Neuronal stem cell (in vitro differentiated cells): ENCODE measurements around the gene DNPH1.

Experiments
- DNase-seq: peaks from one replicate; pipeline ENCODE4 v3.0.0-alpha.2; 2013; ENCODE audit warnings: low spot score
- H2AFZ ChIP-seq: one replicate; pipeline ENCODE4 v1.6.1; 2013; ENCODE audit warnings: mild to moderate bottlenecking, low read length, inconsistent platforms
- H2AK5ac ChIP-seq: 2 replicates; pipeline ENCODE4 v1.6.1; 2013; ENCODE audit warnings: low read depth, mild to moderate bottlenecking, inconsistent platforms, low read length, moderate library complexity, mixed read lengths
- H2BK120ac ChIP-seq: 2 replicates; pipeline ENCODE4 v1.6.1; 2013; ENCODE audit warnings: low read depth, mild to moderate bottlenecking, inconsistent platforms, low read length, moderate library complexity, mixed read lengths
- H2BK12ac ChIP-seq: one replicate; pipeline ENCODE4 v1.6.1; 2013; ENCODE audit warnings: low read length, inconsistent platforms
- H2BK15ac ChIP-seq: 2 replicates; pipeline ENCODE4 v1.6.1; 2013; ENCODE audit warnings: mild to moderate bottlenecking, low read length, inconsistent platforms, mixed read lengths
- H2BK5ac ChIP-seq: one replicate; pipeline ENCODE4 v1.6.1; 2013; ENCODE audit warnings: inconsistent platforms, mild to moderate bottlenecking, low read length, moderate library complexity
- H3K14ac ChIP-seq: one replicate; pipeline ENCODE4 v1.6.1; 2013; ENCODE audit warnings: low read length, inconsistent platforms
- H3K18ac ChIP-seq: 2 replicates; pipeline ENCODE4 v1.6.1; 2013; ENCODE audit warnings: low read length, inconsistent platforms
- H3K23ac ChIP-seq: 2 replicates; pipeline ENCODE4 v1.6.1; 2013; ENCODE audit warnings: low read depth, mild to moderate bottlenecking, mixed read lengths, low read length, inconsistent platforms; ENCODE audit not compliant: poor library complexity
- H3K27ac ChIP-seq: replicated peaks from 3 replicates; pipeline ENCODE4 v1.5.1; 2013; ENCODE audit warnings: low read length, inconsistent platforms
- H3K27me3 ChIP-seq, 3 experiments: 2 replicates each; pipeline ENCODE4 v1.6.1; 2013; ENCODE audit warnings: low read length in 3 of 3, mild to moderate bottlenecking in 2 of 3, inconsistent platforms in 1 of 3, low read depth in 1 of 3, mixed read lengths in 1 of 3, moderate library complexity in 1 of 3; ENCODE audit not compliant: control insufficient read depth in 3 of 3, insufficient read depth in 3 of 3
- H3K36me3 ChIP-seq, 2 donors: replicated peaks in 1 of 2; 2 replicates each; pipeline ENCODE4 v1.6.1; 2013; ENCODE audit warnings: low read length in 2 of 2; ENCODE audit not compliant: control insufficient read depth in 2 of 2, insufficient read depth in 2 of 2
- H3K4ac ChIP-seq: 2 replicates; pipeline ENCODE4 v1.6.1; 2013; ENCODE audit warnings: inconsistent platforms, mild to moderate bottlenecking, low read length, moderate library complexity
- H3K4me1 ChIP-seq, 2 donors: 1 replicate in 1 of 2; 2 replicates in 1 of 2; pipeline ENCODE4 v1.6.1; 2013; ENCODE audit warnings: low read length in 2 of 2, low read depth in 1 of 2; ENCODE audit not compliant: control insufficient read depth in 2 of 2, insufficient read depth in 1 of 2
- H3K4me2 ChIP-seq: one replicate; pipeline ENCODE4 v1.6.1; 2013; ENCODE audit warnings: mild to moderate bottlenecking, low read length, inconsistent platforms; ENCODE audit not compliant: insufficient read depth, poor library complexity, severe bottlenecking
- H3K4me3 ChIP-seq, 2 donors: 2 replicates each; pipeline ENCODE4 v1.5.1; 2013; ENCODE audit warnings: low read length in 2 of 2, mild to moderate bottlenecking in 2 of 2, inconsistent platforms in 1 of 2, moderate library complexity in 1 of 2
- H3K79me1 ChIP-seq: one replicate; pipeline ENCODE4 v1.6.1; 2013; ENCODE audit warnings: low read depth, mild to moderate bottlenecking, inconsistent platforms, low read length, moderate library complexity
- H3K9ac ChIP-seq: one replicate; pipeline ENCODE4 v1.6.1; 2013; ENCODE audit warnings: mild to moderate bottlenecking, low read depth, low read length, inconsistent platforms; ENCODE audit not compliant: poor library complexity
- H3K9me3 ChIP-seq, 2 donors: replicated peaks in 1 of 2; 2 replicates each; pipeline versions ENCODE3 to v1.6.1; 2013; ENCODE audit warnings: low read length in 2 of 2, mild to moderate bottlenecking in 2 of 2, inconsistent platforms in 1 of 2, low read depth in 1 of 2, mixed read lengths in 1 of 2, moderate library complexity in 1 of 2; ENCODE audit not compliant: control insufficient read depth in 2 of 2, insufficient read depth in 1 of 2
- H4K8ac ChIP-seq: one replicate; pipeline ENCODE4 v1.6.1; 2013; ENCODE audit warnings: low read depth, mild to moderate bottlenecking, inconsistent platforms, low read length, moderate library complexity
- H4K91ac ChIP-seq: one replicate; pipeline ENCODE4 v1.6.1; 2013; ENCODE audit warnings: low read length, low read depth, mild to moderate bottlenecking, inconsistent platforms; ENCODE audit not compliant: poor library complexity
- WGBS, 2 donors: extraction: QIAGEN DNeasy Blood & Tissue Kit; methylation state at CpG; one replicate each; pipeline ENCODE4 v1.1.7; 2013; ENCODE audit warnings: missing lambda C conversion rate in 2 of 2, mixed read lengths in 1 of 2; ENCODE audit not compliant: insufficient read length in 2 of 2, insufficient replicate concordance in 1 of 2; ENCODE audit errors: extremely low coverage in 2 of 2; 5-methylcytosine and 5-hydroxymethylcytosine counted together

Gene DNPH1

GRCh38 chr6:43277306-43277642 lies 48.0 kb upstream of the DNPH1 start:
- Histone ChIP-seq H4K91ac (no peak overlapping the region), H3K79me1 (no peaks in the 10 kb centered on the region), H2AFZ (no peak overlapping the region), H3K9ac (no peak overlapping the region), H3K27me3 (peaks cover 0 to 34% (median 18%) of the 10 kb centered on the region in 3 experiments), H3K4me2 (no peak overlapping the region), H3K27ac (no peak overlapping the region), H3K36me3 (no peaks in the 10 kb centered on the region), H2BK15ac (peak overlapping the region; percentile 72), H3K18ac (peak overlapping the region; percentile 76), H3K4me3 (no peak overlapping the region), H3K4me1 (peaks cover 24 to 32% of the 10 kb centered on the region in 2 donors), H3K4ac (no peak overlapping the region), H2BK5ac (peak overlapping the region; percentile 45), H2BK12ac (peak overlapping the region; percentile 69), H2BK120ac (peak overlapping the region; percentile 23), H3K23ac (peak overlapping the region; percentile 28), H2AK5ac (peak overlapping the region; percentile 85), H3K14ac (no peak overlapping the region), H4K8ac (no peak overlapping the region), H3K9me3 (no peaks in the 10 kb centered on the region)
- no peak for DNase-seq
- no CpG with 5 or more reads among the region's 6 CpGs for WGBS, 2 donors

GRCh38 chr6:43276577-43277305 lies 47.5 kb upstream of the DNPH1 start:
- Histone ChIP-seq H3K9ac (peak overlapping the region; percentile 73), H4K8ac (no peak overlapping the region), H2BK15ac (peak overlapping the region; percentile 72), H2AK5ac (peak overlapping the region; percentile 85), H3K14ac (no peak overlapping the region), H3K9me3 (no peaks in the 10 kb centered on the region), H3K4me1 (peaks cover 24 to 32% of the 10 kb centered on the region in 2 donors), H2BK12ac (peak overlapping the region; percentile 98), H3K27me3 (peaks cover 0 to 34% (median 18%) of the 10 kb centered on the region in 3 experiments), H2AFZ (peak overlapping the region; percentile 66), H3K36me3 (no peaks in the 10 kb centered on the region), H3K4ac (peak overlapping the region; percentile 53), H4K91ac (no peak overlapping the region), H3K4me3 (peak overlapping the region in 1 of 2 donors; percentile 66), H2BK120ac (peak overlapping the region; percentile 23), H3K79me1 (no peaks in the 10 kb centered on the region), H3K27ac (no peak overlapping the region), H3K4me2 (peak overlapping the region; percentile 79), H2BK5ac (peak overlapping the region; percentile 45), H3K18ac (peak overlapping the region; percentile 95), H3K23ac (peak overlapping the region; percentile 62)
- no CpG with 5 or more reads among the region's 11 CpGs for WGBS, 2 donors
- no peak for DNase-seq

GRCh38 chr6:43275801-43276576 lies 46.7 kb upstream of the DNPH1 start:
- no CpG with 5 or more reads among the region's 64 CpGs for WGBS, 2 donors
- H3K27ac ChIP-seq = no peak overlapping the region

More at GRCh38 chr6:43275801-43276576, 46.7 kb upstream of the DNPH1 start:
- Histone ChIP-seq H3K4me3 (peak overlapping the region in 1 of 2 donors; percentile 66), H4K8ac (no peak overlapping the region), H2BK5ac (no peak overlapping the region), H3K4ac (peak overlapping the region; percentile 53), H2AFZ (peak overlapping the region; percentile 66), H3K79me1 (no peaks in the 10 kb centered on the region), H4K91ac (no peak overlapping the region), H2BK12ac (peak overlapping the region; percentile 59), H2AK5ac (peak overlapping the region; percentile 79), H3K27me3 (peaks cover 0 to 34% (median 18%) of the 10 kb centered on the region in 3 experiments), H2BK15ac (peak overlapping the region; percentile 10), H3K14ac (no peak overlapping the region), H3K18ac (peak overlapping the region; percentile 95), H3K9me3 (no peaks in the 10 kb centered on the region), H3K36me3 (no peaks in the 10 kb centered on the region), H3K4me1 (peaks cover 24 to 32% of the 10 kb centered on the region in 2 donors), H3K4me2 (peak overlapping the region; percentile 79), H3K9ac (peak overlapping the region; percentile 73), H2BK120ac (no peak overlapping the region), H3K23ac (peak overlapping the region; percentile 62)
- no peak for DNase-seq
